CD4-positive, alpha-beta T cell treated with Interleukin-17A for 4 hours (primary cell): Measurements from ENCODE around the gene SNAPIN.
A peak's percentile ranks its signal among the peaks of the same experiment; 100 is the strongest.

Source experiments
- DNase-seq: peaks from one replicate; pipeline ENCODE4 v3.0.0-alpha.2; 2020; ENCODE audit warnings: mixed read lengths

SNAPIN gene, protein sequence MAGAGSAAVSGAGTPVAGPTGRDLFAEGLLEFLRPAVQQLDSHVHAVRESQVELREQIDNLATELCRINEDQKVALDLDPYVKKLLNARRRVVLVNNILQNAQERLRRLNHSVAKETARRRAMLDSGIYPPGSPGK

DNA sequence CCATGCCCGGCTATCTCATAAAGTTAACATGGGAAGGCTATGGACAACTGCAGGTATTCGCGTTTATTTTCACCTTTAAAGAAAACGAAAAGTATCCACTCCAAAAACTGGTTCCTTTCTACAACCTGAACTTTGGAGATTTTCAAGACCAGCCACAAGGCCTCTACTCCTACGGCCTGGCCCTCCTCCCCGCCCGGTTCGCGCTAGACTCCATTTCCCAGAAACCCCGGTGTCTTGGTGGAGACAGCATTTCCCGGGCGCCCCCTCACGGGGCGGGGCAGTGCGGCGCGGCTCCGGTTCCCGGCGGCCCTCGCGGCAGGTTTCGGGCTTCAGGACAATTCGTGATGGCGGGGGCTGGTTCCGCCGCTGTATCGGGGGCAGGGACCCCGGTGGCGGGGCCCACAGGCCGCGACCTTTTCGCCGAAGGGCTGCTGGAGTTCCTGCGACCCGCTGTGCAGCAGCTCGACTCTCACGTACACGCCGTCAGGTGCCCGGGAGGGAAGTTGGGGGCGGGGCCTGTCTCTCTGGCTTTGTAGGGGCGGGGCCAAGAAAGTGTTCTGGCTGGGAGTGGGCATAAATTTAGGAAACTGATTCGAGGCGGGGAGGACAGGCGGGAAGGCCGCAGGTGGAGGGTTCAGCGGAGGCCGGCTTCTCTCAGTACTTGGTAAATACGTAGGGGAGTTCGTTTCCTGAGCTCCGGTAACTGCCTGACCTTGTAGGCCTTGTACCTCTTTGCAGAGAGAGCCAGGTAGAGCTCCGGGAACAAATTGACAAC is at the start of gene SNAPIN:
Gene SNAPIN, plus strand, starts transcription at position 304 of the 775 bp plus-strand sequence. Its CDS starts 41 bp downstream, at position 345.
- DNase-seq, result peak; percentile 92

DNA sequence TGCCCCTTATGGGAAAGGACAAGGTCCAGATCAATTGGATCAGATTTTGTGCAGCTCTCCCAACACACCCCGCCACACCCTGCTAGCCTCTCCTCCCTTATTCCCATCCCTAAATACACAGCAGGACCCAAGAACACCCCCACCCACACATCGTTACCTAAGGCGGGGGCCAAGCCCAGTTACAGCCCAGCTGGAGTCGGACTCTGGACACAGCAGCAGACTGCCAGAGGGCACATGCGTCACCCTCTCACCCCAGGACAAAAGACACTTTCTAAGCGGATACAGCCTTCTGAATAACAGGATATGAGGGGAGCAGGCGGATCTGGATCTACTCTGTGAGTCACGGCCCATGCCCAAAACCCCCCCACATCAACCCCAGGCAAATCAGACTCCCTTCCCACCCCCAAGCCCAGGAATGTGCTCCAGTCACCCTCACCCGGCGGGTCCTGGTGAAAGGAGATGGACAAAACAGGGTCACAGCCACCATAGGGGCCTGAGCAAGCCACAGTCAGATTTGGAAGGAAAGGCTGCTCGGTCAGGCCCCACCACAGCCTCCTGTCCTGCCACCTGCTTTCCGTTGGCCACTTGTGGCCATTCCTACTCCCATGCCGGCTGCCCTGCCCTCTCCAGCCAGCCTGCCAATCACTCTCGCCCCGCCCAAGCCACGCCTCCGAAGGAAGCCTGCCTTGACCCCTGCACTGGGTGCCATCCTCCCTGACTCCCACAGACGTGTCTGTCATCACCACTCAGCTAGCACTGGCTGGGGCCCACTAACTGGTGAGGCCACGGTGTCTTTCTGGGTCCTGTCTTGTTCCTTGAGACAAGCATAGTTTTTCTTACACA is 49.5 kb upstream of the SNAPIN start:
- no peak for DNase-seq

DNA sequence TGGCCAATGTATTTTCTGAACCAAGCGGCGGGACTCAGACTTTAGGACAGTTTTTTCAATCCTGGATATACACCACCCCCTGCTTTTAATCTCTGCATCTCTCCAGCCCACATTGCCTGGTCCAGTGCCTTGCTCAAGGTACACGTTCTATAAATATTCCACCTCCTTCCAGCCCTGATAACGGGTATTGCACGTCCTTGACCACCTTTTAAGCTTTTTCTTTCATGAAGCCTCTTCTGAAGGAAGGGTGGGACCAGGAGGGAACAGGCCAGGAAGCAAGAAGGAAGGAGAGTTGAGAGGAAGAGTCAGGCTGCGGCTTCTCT is 49.0 kb upstream of the SNAPIN start:
- DNase-seq, result no peak

DNA sequence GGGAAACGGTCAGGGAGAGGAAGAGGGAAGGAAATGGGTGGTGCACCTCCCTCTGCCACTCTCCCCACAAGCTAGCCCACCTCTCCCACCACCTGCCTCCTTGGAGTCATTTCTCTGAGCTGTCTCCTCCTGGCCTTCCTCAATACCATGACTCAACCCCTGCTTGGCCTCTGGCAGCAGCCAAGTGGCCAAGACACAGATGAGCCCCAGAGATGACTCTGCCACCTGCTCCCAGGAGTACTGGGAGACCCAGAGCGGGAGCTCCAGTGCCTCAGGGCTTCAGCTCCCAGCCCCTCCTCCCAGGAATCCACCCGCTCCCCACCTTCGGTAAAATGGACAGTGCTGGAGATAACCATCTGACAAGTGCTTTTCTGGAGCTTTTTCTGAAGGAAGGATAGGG is 48.2 kb upstream of the SNAPIN start:
- DNase-seq, result no peak

DNA sequence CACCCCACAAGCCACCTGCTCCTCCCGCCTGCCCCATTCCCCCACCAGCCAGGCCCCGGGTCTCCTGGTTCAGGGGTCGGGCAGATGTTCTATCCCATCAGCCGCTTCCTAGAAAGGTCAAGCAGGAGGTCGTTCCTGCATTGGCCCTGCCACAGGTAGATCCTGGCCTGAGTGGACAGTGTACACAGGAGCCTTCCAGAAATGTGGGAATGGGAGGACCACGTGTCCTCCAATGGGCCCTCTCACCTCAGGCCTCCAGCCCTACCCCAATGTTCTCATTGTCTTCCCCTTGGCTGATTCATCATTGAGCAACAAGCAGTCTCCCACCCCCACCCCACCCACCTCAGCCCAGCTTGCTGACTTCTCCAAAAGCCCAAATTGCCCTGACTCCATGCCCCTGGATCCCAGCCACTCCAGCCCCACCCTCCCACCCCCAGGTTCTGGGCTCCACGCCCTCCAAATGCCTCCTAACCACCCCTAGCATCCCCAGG is 47.6 kb upstream of the SNAPIN start:
- DNase-seq, result no peak

DNA sequence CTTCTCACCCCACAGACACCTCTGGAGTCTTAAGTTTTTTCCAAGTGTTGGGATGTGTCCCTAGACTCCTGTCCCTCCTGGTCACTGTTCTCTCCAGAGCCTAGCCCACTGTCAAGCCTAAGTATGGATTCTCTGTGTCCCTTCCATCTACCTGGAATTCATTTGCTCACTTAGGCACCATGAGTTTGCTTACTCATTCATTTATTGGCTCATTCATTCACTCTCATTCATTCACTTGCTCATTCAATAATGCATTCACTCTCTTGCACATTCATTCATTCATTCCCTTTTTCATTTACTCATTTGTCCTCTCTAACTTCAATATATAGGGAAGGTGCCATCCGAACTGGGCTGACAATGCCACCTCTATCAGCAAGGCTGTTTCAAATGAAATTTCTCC is 47.1 kb upstream of the SNAPIN start:
- no peak for DNase-seq

DNA sequence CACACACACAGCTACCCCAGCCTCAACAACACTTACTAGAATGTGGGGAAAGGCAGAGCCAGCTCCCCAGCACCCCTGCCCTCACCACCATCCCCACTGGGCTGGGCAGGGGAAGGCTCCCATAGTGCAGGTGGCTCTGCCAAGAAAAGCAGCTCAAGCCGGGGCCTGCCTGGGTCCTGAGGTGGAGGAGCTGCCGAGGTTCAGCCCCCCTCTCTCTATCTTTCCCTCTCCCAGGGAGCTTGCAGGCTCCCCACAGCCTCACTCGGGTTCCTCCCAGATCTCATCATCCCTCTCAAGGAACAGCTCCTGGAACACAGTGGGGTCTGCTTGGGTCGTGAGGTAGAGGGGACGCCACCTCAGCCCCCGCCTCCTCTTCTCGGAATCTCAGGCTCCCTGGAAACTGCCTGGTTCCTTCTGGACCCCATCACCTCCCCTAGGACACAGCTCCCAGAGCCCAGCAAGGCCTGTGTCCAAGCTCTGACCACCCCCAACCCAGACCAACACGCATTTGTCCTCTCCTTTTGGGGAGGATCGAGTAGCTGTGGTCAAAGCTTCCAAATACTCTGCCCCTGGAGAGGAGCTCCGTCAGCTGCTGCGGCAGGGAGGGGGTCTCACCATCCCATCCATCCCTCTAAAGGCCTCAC is 46.3 kb upstream of the SNAPIN start:
- DNase-seq, result no peak

DNA sequence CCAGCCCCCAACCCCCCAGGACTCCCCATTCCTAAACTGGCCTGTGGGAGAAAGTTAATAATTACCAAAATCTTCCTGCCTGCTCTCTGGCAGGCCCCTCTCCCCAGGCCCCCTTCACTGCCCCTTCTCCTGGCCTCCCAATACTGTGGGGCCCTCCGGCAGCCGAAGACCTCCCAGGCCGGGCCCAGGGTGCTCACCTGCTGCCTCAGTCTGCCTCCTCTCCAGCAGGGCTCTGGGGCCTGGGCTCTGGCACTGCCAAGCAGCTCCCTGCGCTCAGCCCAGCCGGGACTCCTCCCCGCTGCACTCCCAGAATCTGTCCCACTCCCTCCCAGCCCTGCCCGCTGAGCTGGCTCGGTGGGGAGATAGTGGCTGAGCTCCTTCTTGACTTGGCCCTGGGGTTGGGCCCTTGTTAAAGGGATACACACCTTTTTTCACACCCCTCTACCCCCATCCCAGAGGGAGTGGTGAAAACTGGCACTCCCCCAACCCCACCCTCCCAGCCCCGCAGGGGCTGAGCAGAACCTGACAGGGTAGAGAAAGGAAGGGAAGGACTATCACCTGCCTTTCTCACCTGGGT is 45.7 kb upstream of the SNAPIN start, which contains the start of gene S100A16:
Gene S100A16, minus strand, starts transcription at position 383 of the 577 bp plus-strand sequence. CDS start 4,986 bp downstream, outside the sequence.
- DNase-seq, result no peak

DNA sequence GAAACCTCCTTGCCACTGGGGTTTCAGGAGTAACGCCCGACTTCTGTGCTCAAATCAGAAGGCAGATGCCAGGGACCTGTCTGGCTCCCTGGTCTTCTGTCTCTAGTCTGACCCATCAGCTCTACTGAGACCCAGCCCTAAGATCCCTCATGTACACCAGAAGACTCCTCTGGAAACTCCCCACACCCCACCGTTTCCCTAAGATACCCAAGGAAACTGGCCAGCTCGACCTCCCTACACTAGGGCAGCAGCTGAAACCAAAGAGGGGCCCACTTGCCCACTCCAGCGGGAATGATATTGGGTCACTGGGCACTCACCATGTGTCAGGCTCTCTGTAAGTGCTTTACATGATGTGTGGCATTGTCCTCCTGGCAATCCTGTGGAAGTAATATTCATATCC is 45.1 kb upstream of the SNAPIN start:
- no peak for DNase-seq

DNA sequence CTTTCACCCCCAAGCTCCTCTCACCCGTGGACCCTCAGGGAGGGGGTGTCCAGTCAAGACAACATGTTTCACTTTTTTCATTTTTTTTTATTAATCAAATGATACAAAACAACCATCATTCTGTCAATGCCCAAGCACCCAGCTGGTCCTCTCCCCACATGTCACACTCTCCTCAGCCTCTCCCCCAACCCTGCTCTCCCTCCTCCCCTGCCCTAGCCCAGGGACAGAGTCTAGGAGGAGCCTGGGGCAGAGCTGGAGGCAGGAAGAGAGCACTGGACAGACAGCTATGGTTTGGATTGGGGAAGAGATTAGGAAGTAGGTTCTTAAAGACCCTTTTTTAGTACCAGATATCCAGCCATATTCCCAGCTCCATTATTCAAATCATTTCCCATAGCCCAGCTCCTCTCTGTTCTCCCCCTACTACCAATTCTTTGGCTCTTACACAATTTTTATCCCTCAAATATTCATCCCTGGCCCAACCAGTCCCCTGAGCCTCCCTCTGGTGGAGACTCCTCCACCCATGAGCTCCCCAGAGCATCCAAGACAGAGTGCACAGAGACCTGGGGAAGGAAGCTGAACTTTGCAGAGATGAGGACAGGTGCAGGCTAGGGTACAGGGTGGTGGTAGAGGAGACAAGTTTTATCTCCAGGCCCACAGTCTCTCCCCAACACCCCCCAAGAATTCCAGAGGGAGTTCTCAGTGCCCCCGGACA is 44.2 kb upstream of the SNAPIN start:
- DNase-seq, result no peak

DNA sequence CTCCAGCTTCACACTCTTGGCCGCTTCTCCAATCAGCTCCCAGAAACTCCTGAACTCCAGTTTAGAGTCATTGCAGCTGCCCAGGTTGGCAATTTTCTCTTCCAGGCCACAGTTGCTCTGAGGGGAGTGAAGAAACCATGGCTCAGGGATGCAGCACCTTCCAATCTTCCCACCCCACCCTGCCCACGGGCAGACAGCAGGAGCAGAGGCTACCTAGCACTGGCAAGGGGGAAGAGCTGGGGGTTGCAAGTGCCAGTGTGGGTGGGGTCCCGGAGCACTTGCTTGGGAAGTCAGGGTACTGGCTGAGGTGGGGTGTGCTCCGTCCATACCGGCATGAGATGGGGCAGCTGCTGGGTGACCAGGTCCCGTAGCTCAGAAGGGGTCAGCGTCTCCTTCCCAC is 43.6 kb upstream of the SNAPIN start:
- no peak for DNase-seq

DNA sequence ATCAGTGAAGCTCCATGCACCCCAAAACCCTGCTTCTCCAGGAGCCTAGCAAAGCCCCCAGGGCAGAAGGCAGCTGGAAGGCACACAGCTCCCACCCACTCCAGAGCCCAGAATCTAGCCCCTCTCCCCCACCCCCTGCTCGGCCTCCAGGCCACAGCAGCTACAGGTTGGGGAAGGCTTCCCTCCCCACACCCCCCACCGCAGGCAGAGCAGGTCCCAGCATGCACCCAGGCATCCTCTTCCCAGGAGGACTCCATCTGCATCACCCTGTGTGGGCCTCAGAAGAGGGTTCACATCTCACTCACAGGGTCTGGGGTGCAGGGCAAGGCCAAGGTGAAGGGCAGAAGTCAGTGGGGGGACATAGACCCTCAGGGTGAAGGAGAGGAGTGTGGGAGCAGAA is 43.1 kb upstream of the SNAPIN start:
- DNase-seq, result no peak

DNA sequence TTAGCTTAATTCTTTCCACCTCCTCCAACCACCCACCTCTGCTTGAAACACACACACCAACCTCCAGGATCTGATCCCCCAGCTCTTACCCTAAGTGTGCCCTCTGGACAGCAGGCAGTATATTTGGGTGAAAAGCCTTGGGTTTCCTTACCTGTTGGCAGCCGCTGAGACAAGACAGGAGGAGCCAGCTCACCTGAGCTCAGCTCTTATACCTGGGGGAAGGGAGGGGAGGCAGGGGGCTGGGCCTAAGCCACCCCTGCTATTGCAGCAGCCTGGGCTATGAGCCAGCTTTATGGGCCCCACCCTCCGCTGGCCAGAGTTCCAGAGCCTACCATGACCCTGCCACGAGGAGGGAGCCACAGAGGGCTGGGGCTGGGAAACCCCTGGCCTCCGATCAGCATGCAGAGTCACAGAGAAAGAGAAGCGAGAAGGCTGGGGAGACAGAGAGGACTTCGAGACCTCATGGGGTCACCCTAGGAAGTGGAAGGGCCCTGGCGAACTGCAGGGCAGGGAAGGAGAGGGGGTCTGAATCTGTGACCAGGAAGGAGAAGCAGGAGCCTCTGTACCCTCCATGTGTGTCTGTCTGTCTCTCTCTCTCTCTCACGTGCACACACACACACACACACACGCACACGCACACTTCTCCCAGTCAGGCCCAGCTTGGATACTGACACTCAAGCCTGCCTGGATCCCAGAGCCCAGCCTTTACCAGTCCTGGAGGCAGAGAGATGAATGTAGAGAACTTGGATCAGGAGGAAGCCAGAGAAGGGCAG is 42.2 kb upstream of the SNAPIN start, which contains the start of gene S100A14:
Gene S100A14, minus strand, starts transcription at position 182 of the 773 bp plus-strand sequence. CDS start 467 bp downstream, outside the sequence.
- no peak for DNase-seq

DNA sequence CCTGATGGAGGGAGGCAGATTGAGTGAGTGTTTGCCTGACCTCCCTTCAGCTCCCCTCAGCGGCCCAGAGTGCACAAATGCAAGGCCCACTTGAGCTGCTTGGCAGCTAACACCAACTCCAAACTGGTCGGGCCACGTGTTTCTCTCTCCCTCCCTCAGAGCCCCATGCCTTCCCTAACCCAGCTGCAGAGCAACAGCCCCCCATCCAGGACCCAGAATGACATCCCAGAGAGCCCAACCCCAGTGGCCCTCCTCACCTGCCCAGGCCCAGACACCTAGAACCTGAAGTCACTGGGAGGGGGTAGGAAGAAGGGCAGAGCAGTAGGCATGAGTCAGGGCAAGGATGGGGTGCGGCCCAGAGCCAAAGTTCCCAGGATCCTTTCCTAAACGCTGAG is 41.6 kb upstream of the SNAPIN start:
- DNase-seq, result no peak

DNA sequence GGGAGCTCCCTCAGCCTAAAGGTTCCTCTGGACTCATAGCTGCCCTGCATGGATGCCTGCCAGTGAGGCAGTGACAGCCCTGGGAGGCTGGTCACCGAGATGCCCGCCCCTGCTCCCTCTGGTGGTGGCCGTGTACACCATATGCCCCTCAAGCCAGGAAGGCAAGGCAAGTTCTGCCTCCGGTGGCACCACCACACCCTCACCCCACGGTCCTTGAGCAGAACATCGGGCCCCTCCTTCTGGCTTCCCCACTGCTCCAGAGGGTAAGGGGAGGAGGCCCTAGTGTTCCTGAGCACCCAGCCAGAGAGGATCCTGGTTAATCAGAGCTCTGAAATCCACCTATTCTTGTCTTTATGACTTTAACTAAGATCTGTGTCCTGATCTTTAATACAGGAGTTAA is 40.8 kb upstream of the SNAPIN start:
- DNase-seq, result peak; percentile 87

DNA sequence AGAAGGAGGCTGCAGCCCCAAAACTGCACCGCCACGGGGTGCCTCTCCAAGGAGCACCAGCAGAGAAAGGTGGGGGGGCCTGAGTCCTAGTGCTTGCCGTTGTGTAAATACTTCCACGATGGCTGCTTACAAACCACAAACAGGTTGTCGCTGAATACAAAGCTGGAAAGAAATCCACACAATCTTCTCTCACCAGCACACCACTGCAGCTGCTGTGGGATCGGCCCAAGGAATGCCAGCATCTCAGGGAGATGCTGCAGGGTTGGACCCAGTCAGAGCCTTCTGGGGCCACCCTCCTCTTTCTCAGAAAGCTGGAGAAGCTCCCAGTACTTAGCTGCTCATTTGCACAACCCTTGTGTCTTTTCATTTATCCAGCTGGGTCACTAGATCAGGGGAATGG is 39.3 kb upstream of the SNAPIN start:
- no peak for DNase-seq

DNA sequence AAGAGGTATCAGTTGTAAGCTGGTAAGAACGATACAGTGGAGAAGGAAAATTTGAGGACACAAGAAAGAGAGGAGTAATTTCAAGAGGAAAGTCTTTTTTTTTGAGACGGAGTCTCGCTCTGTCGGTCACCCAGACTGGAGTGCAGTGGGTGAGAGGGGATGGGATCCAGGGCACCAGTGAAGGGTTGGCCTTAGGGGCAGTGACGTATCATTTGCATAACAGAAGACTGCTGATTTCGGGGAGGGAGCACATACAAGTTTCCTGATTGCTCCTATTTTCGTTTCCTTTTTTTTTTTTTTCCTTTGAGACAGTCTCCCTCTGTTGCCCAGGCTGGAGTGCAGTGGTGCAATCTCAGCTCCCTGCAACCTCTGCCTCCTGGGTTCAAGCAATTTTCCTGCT is 35.4 kb upstream of the SNAPIN start:
- no peak for DNase-seq

DNA sequence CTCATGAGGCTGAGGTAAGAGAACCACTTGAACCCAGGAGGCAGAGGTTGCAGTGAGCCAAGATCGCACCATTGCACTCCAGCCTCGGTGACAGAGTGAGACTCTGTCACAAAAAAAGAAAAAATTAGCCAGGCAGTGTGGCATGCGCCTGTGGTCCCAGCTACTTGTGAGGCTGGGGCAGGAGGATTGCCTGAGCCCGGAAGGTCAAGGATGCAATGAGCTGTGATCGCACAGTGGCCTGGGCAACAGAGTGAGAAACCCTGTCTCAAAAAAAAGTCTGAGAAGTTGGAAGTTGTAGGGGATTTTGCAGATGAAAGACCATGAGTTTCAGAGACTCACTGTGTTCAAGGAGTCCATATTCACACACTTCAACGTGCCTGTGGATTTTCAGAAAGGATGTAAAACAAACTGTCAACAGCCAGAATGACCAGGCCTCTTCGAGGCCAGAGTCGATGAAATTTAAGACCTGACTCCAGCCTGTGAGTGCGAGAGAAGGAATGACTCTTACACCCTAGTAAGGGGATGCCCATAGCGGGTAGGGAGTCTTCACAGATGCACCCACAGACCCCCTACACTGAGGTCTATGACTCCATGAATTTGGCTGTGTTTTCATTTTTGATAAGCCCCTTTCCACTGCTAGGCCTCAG is 33.4 kb upstream of the SNAPIN start:
- no peak for DNase-seq

DNA sequence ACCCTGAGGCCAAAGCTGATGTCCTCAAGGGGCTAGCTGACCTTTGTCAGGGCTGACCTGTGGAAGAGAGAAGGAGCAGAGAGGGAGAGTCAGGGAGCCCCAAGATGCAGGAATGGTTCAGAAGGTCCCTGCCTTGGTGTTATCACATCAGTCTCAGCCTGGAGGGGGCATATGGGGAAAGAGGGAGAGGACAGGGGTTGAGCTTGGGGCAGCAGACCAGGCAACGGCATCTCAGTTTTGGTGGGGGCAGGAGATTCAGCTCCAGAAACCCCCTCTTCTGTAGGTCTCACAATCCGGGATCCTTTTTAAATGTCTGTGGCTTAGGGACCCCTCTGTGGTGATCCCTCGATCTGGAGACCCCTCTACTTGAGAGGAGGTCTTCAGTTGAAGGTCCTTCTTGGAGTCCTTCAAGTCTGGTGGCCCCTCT is 32.0 kb upstream of the SNAPIN start:
- no peak for DNase-seq

DNA sequence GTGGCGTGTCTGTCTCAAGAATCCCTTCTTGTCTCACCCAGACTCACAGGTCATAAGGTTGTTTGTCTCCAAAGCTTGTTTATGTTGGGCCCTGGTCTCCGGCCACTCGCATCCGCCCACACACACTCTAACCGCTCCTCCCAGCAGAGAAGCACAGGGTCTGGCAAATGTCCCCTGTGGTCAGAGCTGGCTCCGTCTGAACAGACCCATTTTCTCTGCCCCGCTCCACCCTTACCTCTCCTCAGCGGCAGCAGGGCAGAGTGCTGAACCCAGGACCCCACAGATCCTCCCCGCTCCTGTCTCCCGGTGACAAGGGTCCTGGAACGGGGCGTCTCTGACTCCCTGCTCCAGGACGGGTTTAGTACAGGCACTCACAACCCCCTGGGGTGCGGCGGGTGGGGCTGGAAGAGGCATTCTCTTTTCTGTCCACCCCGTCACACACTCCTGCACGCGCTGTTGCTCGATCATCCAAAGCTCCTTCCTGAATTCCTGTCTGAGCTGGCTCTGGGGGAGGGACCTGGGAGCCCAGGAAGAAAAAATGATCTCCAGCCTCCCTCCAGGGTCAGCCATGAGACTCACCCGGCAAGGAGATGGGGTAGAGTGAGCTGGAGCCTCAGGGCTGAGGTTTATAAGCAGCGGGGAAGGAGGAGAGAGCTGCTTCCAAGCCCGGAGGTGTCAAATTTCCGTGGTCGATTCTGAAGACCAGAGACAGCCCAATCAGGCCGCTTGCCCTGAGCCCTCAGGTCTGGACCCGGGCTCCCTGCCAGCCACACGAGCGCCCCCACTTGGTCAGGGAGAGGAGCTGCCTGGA is 31.4 kb upstream of the SNAPIN start, which contains the start of gene S100A13:
Gene S100A13, minus strand, starts transcription at position 602 of the 811 bp plus-strand sequence. CDS start 1,033 bp downstream, outside the sequence.
- DNase-seq, result peak; percentile 20
